NT2/D1 (cell line): ENCODE measurements around the gene TPM1.

Experiments used
- DNase-seq: peaks from one replicate; pipeline ENCODE4 v3.0.0-alpha.2; 2011; ENCODE audit warnings: low read depth, low spot score
- H3K27me3 ChIP-seq: 2 replicates; pipeline ENCODE4 v1.6.0; 2011; ENCODE audit warnings: mild to moderate bottlenecking; ENCODE audit not compliant: insufficient read length, insufficient read depth
- H3K36me3 ChIP-seq: 2 replicates; pipeline ENCODE4 v1.6.1; 2011; ENCODE audit warnings: mild to moderate bottlenecking, low read length, mixed read lengths; ENCODE audit not compliant: insufficient read depth, insufficient read length
- H3K4me1 ChIP-seq: 2 replicates; pipeline ENCODE4 v1.5.1; 2011; ENCODE audit not compliant: insufficient read depth, insufficient read length
- H3K4me3 ChIP-seq: 2 replicates; pipeline ENCODE4 v1.5.1; 2011; ENCODE audit warnings: low read depth; ENCODE audit not compliant: insufficient read length
- H3K9ac ChIP-seq: 2 replicates; pipeline ENCODE4 v1.6.0; 2011; ENCODE audit warnings: low read depth; ENCODE audit not compliant: insufficient read length
- H3K9me3 ChIP-seq: 2 replicates; pipeline ENCODE4 v1.5.1; 2011; ENCODE audit warnings: mild to moderate bottlenecking, low read length; ENCODE audit not compliant: insufficient read depth
- SUZ12 ChIP-seq: IDR thresholded peaks from 2 replicates; pipeline ENCODE4 v1.6.1; 2011; ENCODE audit not compliant: insufficient read length, insufficient read depth; ENCODE audit errors: extremely low read depth
- YY1 ChIP-seq: IDR thresholded peaks from 2 replicates; pipeline ENCODE4 v1.6.1; 2011; ENCODE audit not compliant: insufficient read length, insufficient read depth
- ZNF274 ChIP-seq: IDR thresholded peaks from 2 replicates; pipeline ENCODE4 v1.6.1; 2011; ENCODE audit warnings: mild to moderate bottlenecking, low read depth, low read length

Gene TPM1

DNA sequence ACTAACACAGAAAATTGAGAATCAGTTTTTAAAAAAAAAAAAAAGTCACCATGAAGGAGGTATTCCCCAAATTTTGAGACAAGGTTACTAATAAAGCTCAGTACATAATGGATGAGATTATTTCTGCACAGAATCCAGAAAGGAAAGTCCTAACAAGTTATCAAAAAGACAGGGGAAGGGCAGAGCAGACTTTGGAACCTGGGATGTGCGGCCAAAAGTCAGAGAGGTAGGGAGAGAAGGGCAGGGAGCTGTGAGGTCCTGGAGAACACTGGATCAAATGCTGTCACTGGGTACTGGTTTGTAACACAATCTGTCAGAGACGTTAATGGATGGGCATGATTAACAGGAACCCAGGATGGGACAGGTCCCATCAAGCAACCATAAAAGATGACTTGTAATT is 67.0 kb downstream of the TPM1 start:
- H3K4me3 ChIP-seq = no peak overlapping the region

DNA sequence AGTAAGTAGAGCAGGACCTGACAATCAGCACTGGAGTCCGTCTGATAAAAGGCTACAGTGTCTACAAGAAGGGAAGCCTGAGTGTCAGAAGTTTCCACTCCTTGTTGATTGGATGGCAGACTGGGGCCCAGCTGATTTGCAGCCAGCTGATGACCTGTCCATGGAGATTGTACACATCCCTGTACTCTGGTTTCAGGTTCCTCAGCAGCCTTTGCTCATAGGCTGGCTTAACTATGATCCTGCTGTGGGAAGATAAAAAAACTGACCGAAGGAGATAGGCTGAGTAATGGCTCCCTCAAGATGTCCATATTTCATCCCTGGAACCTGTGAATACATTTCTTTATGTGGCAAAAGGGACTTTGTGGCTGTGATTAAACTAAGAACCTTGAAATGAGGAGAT is 67.4 kb downstream of the TPM1 start:
- no peak for DNase-seq
- no peak for TF ChIP-seq ZNF274
- no peak for TF ChIP-seq SUZ12
- no peak for TF ChIP-seq YY1
- no peaks in the 10 kb centered on the region for H3K27me3 ChIP-seq
- H3K4me3 ChIP-seq = no peak overlapping the region
- no peaks in the 10 kb centered on the region for H3K4me1 ChIP-seq
- no peaks in the 10 kb centered on the region for H3K36me3 ChIP-seq
- no peak overlapping the region for H3K9ac ChIP-seq
- H3K9me3 ChIP-seq = peaks cover 11% of the 10 kb centered on the region; the same call in 1 of the 2 replicates

More for the DNA sequence above, 67.0 kb downstream of the TPM1 start:
- Histone ChIP-seq H3K9me3 (peaks cover 13% of the 10 kb centered on the region; the same call in 1 of the 2 replicates), H3K36me3 (no peaks in the 10 kb centered on the region), H3K27me3 (no peaks in the 10 kb centered on the region), H3K4me1 (no peaks in the 10 kb centered on the region), H3K9ac (no peak overlapping the region)
- no peak for DNase-seq
- no peak for TF ChIP-seq YY1
- no peak for TF ChIP-seq SUZ12
- no peak for TF ChIP-seq ZNF274

DNA sequence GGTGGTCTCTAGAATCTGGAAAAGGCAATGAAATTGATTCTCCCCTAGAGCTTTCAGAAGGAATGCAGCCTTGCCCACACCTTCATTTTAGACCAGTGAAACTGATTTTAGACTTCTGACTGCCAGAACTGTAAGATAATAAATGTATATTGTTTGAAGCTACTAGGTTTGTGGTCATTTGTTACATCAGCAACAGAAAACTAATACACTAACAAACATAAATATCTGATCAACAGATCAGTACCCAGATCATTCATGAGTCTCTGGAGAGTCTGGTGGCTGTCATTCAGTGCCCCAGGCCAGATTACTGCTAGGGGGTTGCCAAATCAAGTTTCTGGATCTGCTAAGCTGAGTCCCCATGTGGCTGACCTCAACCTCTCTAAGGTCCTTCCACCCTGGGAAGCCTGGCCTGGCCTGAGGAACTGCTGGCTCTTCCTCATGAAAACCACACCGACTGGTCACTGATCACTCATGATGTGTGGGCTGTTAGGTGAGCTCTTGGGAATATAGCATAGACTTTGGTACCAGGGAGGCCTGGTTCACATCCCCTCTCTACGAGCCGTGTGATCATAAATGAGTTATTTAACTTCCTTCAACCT is 68.0 kb downstream of the TPM1 start:
- H3K4me1 ChIP-seq = no peaks in the 10 kb centered on the region
- DNase-seq = no peak
- H3K36me3 ChIP-seq = no peaks in the 10 kb centered on the region
- no peak for TF ChIP-seq ZNF274
- TF ChIP-seq SUZ12 = no peak
- TF ChIP-seq YY1 = no peak
- no peak overlapping the region for H3K9ac ChIP-seq
- H3K4me3 ChIP-seq = no peak overlapping the region
- peaks cover 4% of the 10 kb centered on the region; the same call in 1 of the 2 replicates for H3K9me3 ChIP-seq
- no peaks in the 10 kb centered on the region for H3K27me3 ChIP-seq

DNA sequence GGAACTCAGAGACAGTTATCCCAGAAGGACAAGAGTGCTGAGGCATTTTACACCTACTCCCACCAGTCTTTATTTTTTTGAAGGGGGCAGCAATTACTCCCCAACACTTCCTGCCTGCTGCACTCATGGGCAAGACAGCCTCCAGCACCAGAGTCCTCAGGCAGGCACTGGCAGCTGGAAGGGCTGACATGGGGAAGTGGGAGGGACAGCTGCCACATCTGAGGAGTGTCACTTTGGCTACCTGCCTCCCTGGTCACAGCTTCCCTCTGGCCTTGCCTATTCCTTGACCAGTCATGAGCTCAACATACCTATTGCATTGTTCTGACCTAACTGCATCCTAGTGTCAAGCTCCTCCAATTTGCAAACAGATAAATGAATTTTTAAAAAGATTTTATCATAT is 68.9 kb downstream of the TPM1 start:
- H3K27me3 ChIP-seq = no peaks in the 10 kb centered on the region
- no peaks in the 10 kb centered on the region for H3K36me3 ChIP-seq
- H3K4me1 ChIP-seq = no peaks in the 10 kb centered on the region
- no peak overlapping the region for H3K9ac ChIP-seq
- H3K4me3 ChIP-seq = no peak overlapping the region
- no peak for TF ChIP-seq ZNF274
- TF ChIP-seq YY1 = no peak
- TF ChIP-seq SUZ12 = no peak
- H3K9me3 ChIP-seq = no peaks in the 10 kb centered on the region
- DNase-seq = no peak

DNA sequence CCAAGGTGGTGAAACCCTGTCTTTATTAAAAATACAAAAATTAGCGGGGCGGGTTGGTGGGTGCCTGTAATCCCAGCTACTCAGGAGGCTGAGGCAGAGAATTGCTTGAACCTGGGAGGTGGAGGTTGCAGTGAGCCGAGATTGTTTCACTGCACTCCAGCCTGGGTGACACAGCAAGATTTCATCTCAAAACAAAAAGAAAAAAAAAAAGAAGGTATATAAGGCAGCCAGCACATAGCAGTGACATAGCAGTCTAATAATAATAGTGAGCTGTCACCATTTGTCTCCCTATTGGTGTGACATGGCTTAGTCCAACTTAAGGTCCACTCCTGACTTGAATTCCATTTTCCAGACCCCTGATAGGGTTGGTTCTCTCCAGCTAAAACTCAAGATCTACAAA is 70.3 kb downstream of the TPM1 start:
- TF ChIP-seq ZNF274 (no peak), YY1 (no peak), SUZ12 (no peak)
- no peaks in the 10 kb centered on the region for H3K4me1 ChIP-seq
- no peak for DNase-seq
- no peaks in the 10 kb centered on the region for H3K36me3 ChIP-seq
- H3K27me3 ChIP-seq = no peaks in the 10 kb centered on the region
- H3K4me3 ChIP-seq = no peak overlapping the region
- no peaks in the 10 kb centered on the region for H3K9me3 ChIP-seq
- H3K9ac ChIP-seq = no peak overlapping the region

DNA sequence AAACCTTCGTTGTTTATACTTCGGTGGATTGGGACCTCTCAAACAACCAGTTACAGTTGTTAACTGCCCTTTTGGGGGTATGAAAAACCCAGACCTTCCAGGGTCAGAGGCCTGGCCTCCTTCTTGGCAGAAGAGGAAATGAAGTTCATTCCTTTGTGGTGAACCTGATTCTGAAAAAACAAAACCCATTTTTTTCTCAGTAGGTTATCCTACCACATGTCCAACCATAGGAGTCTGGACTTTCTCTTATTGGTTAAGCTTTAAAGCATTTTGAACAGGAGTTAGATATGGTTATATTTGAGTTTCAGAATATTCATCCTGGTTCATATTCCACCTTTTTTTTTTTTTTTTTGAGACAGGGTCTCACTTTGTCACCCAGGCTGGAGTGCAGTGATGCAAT is 71.9 kb downstream of the TPM1 start:
- Histone ChIP-seq H3K4me3 (no peak overlapping the region), H3K36me3 (no peaks in the 10 kb centered on the region), H3K4me1 (no peaks in the 10 kb centered on the region), H3K9ac (no peak overlapping the region), H3K9me3 (peaks cover 10% of the 10 kb centered on the region), H3K27me3 (no peaks in the 10 kb centered on the region)
- no peak for TF ChIP-seq ZNF274
- no peak for TF ChIP-seq SUZ12
- no peak for TF ChIP-seq YY1
- no peak for DNase-seq
